Keratinocyte (primary cell): ENCODE data around the gene MATK. TPM values are rescaled to one million over a fixed set of nuclear protein-coding genes. Genes with fewer than 3 reads are reported as not detected.

Experiments
- DNase-seq: peaks from one replicate; pipeline ENCODE4 v3.0.0-alpha.2; 2011; ENCODE audit warnings: low read depth, missing footprints, low spot score
- FAIRE-seq: peaks from 2 replicates; lab custom pipeline; 2011; peaks lifted over from hg19 to GRCh38; lab: Jason Lieb, UNC
- H2AFZ ChIP-seq: 2 replicates; pipeline ENCODE4 v1.6.0; 2012; ENCODE audit warnings: low read length, control low read depth, inconsistent platforms; ENCODE audit not compliant: control insufficient read depth
- H3K27ac ChIP-seq: 2 replicates; pipeline ENCODE4 v1.5.1; 2011; ENCODE audit warnings: low read length; ENCODE audit not compliant: control insufficient read depth, insufficient read depth
- H3K27me3 ChIP-seq: 3 replicates; pipeline ENCODE4 v1.6.0; 2011; ENCODE audit warnings: low read length; ENCODE audit not compliant: control insufficient read depth, insufficient read depth; ENCODE audit errors: extremely low read depth
- H3K36me3 ChIP-seq, 2 experiments: 2 replicates in 1 of 2; 3 replicates in 1 of 2; pipeline ENCODE4 v1.5.1; 2011; ENCODE audit warnings: low read length in 2 of 2, mild to moderate bottlenecking in 1 of 2; ENCODE audit not compliant: control insufficient read depth in 2 of 2, insufficient read depth in 2 of 2; ENCODE audit errors: extremely low read depth in 1 of 2
- H3K4me1 ChIP-seq: 3 replicates; pipeline ENCODE4 v1.5.1; 2011; ENCODE audit warnings: low read length; ENCODE audit not compliant: control insufficient read depth, insufficient read depth; ENCODE audit errors: extremely low read depth
- H3K4me2 ChIP-seq: 3 replicates; pipeline ENCODE4 v1.6.0; 2011; ENCODE audit warnings: low read depth, low read length; ENCODE audit not compliant: control insufficient read depth, insufficient read depth; ENCODE audit errors: extremely low read depth
- H3K4me3 ChIP-seq, 3 experiments: fragments of 200-600 bp in 1 of 3; sonication (generic) in 1 of 3; 2 replicates in 2 of 3; 3 replicates in 1 of 3; pipeline ENCODE4 v1.5.1; 2011 to 2016; ENCODE audit warnings: low read length in 3 of 3, mild to moderate bottlenecking in 3 of 3, control low read depth in 2 of 3, inconsistent platforms in 1 of 3, low read depth in 1 of 3, mixed read lengths in 1 of 3, mixed run types in 1 of 3, moderate library complexity in 1 of 3; ENCODE audit not compliant: control insufficient read depth in 2 of 3, insufficient read depth in 2 of 3; ENCODE audit errors: extremely low read depth in 1 of 3
- H3K79me2 ChIP-seq: 2 replicates; pipeline ENCODE4 v1.6.0; 2012; ENCODE audit warnings: low read length; ENCODE audit not compliant: control insufficient read depth, insufficient read depth
- H3K9ac ChIP-seq: 3 replicates; pipeline ENCODE4 v1.6.0; 2011; ENCODE audit warnings: low read length; ENCODE audit not compliant: control insufficient read depth, insufficient read depth; ENCODE audit errors: extremely low read depth
- H3K9me1 ChIP-seq: 3 replicates; pipeline ENCODE4 v1.6.0; 2011; ENCODE audit warnings: low read length; ENCODE audit not compliant: control insufficient read depth, insufficient read depth; ENCODE audit errors: extremely low read depth
- H3K9me3 ChIP-seq: 2 replicates; pipeline ENCODE4 v1.5.1; 2012; ENCODE audit warnings: low read depth, low read length; ENCODE audit not compliant: control insufficient read depth
- H4K20me1 ChIP-seq: 3 replicates; pipeline ENCODE4 v1.6.0; 2011; ENCODE audit warnings: low read length; ENCODE audit not compliant: control insufficient read depth, insufficient read depth; ENCODE audit errors: extremely low read depth
- CTCF ChIP-seq, 3 experiments: IDR thresholded peaks in 1 of 3; conservative IDR thresholded peaks in 1 of 3; optimal IDR thresholded peaks in 1 of 3; 2 replicates in 2 of 3; 3 replicates in 1 of 3; pipeline versions ENCODE3 to v1.5.1; 2011; ENCODE audit warnings: low read length in 3 of 3, mild to moderate bottlenecking in 3 of 3, moderate library complexity in 2 of 3, control low read depth in 1 of 3, inconsistent platforms in 1 of 3; ENCODE audit not compliant: insufficient read depth in 2 of 3; ENCODE audit errors: extremely low read depth in 1 of 3
- EZH2 ChIP-seq: IDR thresholded peaks from one replicate; pipeline ENCODE4 v1.6.1; 2012; ENCODE audit warnings: inconsistent platforms, mild to moderate bottlenecking, low read length, moderate library complexity
- dilution Hi-C: fragments of 300-500 bp; cut with MboI; formaldehyde crosslinking; loops from one replicate; pipeline ENCODE4 v1.7.0; 2020; ENCODE audit warnings: low sequenced_read_pairs; ENCODE audit not compliant: extremely low pct_ligation_motif_present
- polyA plus RNA-seq, 5 experiments: library from polyadenylated mRNA; depleted of rRNA in 3 of 5; stranded (reverse) in 3 of 5; stranded (forward) in 1 of 5; unstranded in 1 of 5; fragments of >200 nt; gene quantifications; 1 replicate in 1 of 5; 2 replicates in 3 of 5; 3 replicates in 1 of 5; pipeline versions ENCODE4 v1.2.1 to v1.2.3, GENCODE V29; 2011 to 2012; ENCODE audit warnings: missing spikeins in 2 of 5, low read depth in 1 of 5, low replicate concordance in 1 of 5

MATK gene
- polyA plus RNA-seq, 1 donor (not counting 4 experiments of a cell fraction or from before 2014, with no cell fraction given) = 0.16 TPM

DNA sequence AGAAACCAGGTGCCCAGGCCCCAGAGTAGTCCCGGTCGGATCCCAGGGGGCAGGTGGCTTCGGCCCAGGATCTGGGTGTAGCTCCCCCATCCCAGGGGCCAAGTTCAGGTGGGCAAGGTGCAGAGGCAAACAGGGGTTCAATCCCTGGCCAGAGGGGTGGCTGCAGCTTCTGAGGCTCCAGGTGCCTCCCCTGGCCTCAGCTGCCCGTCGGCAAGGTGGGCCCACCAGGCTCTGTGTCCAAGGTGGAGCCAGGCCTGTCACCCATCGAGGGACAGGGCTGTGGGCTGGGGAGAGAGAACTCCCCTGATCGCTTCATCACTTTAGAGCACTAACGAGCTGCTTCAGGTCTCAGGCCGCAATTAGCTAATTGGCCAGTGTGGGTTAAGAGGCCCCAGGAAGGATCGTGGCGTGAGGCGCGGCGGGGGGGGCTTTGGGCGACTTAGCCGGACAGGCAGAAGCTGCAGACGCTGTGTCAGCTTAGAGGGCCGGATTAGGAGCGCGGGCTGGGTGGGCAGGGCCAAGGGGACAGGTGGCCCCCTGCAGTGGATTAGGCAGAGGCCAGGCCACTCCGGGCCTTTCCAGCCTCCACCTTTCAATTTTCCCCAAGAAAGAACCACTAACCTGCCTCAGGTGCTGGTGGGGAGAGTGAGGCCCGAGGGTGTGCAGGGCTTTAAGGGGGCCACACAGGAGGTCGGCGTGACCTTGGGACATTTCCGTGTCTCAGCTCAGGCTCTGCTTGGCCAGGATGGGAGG is 11.4 kb downstream of the MATK start:
- Histone ChIP-seq H3K9ac (no peak overlapping the region), H3K27ac (no peak overlapping the region), H3K27me3 (peaks cover 7% of the 10 kb centered on the region), H3K4me2 (no peak overlapping the region), H2AFZ (no peak overlapping the region), H3K36me3 (no peaks in the 10 kb centered on the region), H3K4me3 (no peak overlapping the region), H3K9me1 (no peaks in the 10 kb centered on the region), H3K4me1 (no peaks in the 10 kb centered on the region), H4K20me1 (no peaks in the 10 kb centered on the region), H3K79me2 (no peaks in the 10 kb centered on the region), H3K9me3 (no peaks in the 10 kb centered on the region)
- TF ChIP-seq CTCF (optimal IDR thresholded peaks at IDR 0.05 in 1 of 3, IDR thresholded peaks at IDR 0.05 in 1 of 3, conservative IDR thresholded peaks at IDR 0.05 in 1 of 3; ENCODE audit: extremely low read depth in 1 of 3, insufficient read depth in 2 of 3, low read length in 3 of 3) = no peak
- TF ChIP-seq EZH2 = no peak
- DNase-seq (no peak), FAIRE-seq (no peak)
- dilution Hi-C loops = no loop called here

- Histone ChIP-seq H3K4me3 (no peak overlapping the region), H3K27me3 (peaks cover 7% of the 10 kb centered on the region), H3K9ac (no peak overlapping the region), H3K4me1 (no peaks in the 10 kb centered on the region), H3K9me1 (no peaks in the 10 kb centered on the region), H3K4me2 (no peak overlapping the region), H3K36me3 (no peaks in the 10 kb centered on the region), H4K20me1 (no peaks in the 10 kb centered on the region), H3K9me3 (no peaks in the 10 kb centered on the region), H3K79me2 (no peaks in the 10 kb centered on the region), H3K27ac (no peak overlapping the region), H2AFZ (no peak overlapping the region)
- DNase-seq = no peak
- dilution Hi-C loops = no loop called here
- no peak for TF ChIP-seq EZH2
- TF ChIP-seq CTCF (optimal IDR thresholded peaks at IDR 0.05 in 1 of 3, IDR thresholded peaks at IDR 0.05 in 1 of 3, conservative IDR thresholded peaks at IDR 0.05 in 1 of 3; ENCODE audit: extremely low read depth in 1 of 3, insufficient read depth in 2 of 3, low read length in 3 of 3) = no peak
- FAIRE-seq = no peak
Measured at GRCh38 chr19:3773814-3774515, 12.2 kb downstream of the MATK start.
